ENCODE results near the gene SIRT3. TPM values are rescaled to one million over a fixed set of nuclear protein-coding genes. Genes with fewer than 3 reads are reported as not detected.
A peak's percentile ranks its signal among the peaks of the same experiment; 100 is the strongest.

SIRT3 gene
- total and polyA plus RNA-seq, 2 of the 13 experiments (the other 11 are each of a cell fraction or from before 2014, with no cell fraction given): 15.1 to 18.2 TPM

DNA sequence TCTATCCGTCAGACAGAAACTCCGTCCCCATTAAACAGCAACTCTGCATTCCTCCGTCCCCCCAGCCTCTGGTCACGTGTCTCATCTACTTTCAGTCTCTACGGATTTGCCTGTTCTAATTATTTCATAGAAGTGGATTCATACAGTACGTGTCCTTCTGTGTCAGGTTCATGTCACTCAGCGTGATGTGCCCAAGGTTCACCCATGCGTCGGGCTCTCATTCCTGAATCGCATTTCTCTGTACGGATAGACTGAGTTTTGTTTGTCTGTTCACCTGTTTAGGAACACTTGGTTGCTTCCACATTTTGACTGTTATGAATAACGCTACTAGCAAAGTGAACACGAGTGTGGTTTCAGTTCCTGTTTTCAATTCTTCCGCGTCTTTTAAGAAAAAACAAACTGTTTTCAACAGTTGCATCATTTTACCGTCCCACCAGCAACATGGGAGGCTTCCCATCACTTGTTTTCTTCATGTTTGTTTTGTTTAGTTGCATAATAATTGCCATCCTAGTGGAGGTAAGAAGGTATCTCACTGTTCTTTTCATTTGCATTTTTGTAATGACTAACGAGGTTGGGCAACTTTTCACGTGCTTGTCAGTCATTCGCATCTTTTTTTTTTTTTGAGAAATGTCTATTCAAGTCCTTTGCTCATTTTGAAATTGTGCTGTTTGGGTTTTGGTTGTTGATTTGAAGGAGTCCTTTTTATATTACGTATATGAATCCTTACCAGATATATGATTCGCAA is 33.2 kb upstream of the SIRT3 start (continued):
- TF ChIP-seq, protein P1, sequence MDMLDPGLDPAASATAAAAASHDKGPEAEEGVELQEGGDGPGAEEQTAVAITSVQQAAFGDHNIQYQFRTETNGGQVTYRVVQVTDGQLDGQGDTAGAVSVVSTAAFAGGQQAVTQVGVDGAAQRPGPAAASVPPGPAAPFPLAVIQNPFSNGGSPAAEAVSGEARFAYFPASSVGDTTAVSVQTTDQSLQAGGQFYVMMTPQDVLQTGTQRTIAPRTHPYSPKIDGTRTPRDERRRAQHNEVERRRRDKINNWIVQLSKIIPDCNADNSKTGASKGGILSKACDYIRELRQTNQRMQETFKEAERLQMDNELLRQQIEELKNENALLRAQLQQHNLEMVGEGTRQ (IDR thresholded peaks at IDR 0.05; ENCODE audit: low read depth, low read length): peak; percentile 49; the same call in 1 of the 2 replicates
- TF ChIP-seq, protein P1 (CRISPR knock-in tag; IDR thresholded peaks at IDR 0.05; ENCODE audit: borderline replicate concordance): peak; percentile 78; the same call in 1 of the 2 replicates
- TF ChIP-seq, protein P2, sequence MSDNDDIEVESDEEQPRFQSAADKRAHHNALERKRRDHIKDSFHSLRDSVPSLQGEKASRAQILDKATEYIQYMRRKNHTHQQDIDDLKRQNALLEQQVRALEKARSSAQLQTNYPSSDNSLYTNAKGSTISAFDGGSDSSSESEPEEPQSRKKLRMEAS (IDR thresholded peaks at IDR 0.05): peak; percentile 1; the same call in 1 of the 2 replicates
- no peak for TF ChIP-seq ZNF274 (CRISPR knock-in tag; IDR thresholded peaks at IDR 0.05)
- peak; percentile 54; the same call in 1 of the 2 replicates for TF ChIP-seq CEBPG (CRISPR knock-in tag; IDR thresholded peaks at IDR 0.05)
- no peak for TF ChIP-seq CREM (IDR thresholded peaks at IDR 0.05)
- TF ChIP-seq CREM (CRISPR knock-in tag; IDR thresholded peaks at IDR 0.05): no peak
- TF ChIP-seq ZNF143 (CRISPR knock-in tag; IDR thresholded peaks at IDR 0.05): no peak
- TF ChIP-seq, protein P3, sequence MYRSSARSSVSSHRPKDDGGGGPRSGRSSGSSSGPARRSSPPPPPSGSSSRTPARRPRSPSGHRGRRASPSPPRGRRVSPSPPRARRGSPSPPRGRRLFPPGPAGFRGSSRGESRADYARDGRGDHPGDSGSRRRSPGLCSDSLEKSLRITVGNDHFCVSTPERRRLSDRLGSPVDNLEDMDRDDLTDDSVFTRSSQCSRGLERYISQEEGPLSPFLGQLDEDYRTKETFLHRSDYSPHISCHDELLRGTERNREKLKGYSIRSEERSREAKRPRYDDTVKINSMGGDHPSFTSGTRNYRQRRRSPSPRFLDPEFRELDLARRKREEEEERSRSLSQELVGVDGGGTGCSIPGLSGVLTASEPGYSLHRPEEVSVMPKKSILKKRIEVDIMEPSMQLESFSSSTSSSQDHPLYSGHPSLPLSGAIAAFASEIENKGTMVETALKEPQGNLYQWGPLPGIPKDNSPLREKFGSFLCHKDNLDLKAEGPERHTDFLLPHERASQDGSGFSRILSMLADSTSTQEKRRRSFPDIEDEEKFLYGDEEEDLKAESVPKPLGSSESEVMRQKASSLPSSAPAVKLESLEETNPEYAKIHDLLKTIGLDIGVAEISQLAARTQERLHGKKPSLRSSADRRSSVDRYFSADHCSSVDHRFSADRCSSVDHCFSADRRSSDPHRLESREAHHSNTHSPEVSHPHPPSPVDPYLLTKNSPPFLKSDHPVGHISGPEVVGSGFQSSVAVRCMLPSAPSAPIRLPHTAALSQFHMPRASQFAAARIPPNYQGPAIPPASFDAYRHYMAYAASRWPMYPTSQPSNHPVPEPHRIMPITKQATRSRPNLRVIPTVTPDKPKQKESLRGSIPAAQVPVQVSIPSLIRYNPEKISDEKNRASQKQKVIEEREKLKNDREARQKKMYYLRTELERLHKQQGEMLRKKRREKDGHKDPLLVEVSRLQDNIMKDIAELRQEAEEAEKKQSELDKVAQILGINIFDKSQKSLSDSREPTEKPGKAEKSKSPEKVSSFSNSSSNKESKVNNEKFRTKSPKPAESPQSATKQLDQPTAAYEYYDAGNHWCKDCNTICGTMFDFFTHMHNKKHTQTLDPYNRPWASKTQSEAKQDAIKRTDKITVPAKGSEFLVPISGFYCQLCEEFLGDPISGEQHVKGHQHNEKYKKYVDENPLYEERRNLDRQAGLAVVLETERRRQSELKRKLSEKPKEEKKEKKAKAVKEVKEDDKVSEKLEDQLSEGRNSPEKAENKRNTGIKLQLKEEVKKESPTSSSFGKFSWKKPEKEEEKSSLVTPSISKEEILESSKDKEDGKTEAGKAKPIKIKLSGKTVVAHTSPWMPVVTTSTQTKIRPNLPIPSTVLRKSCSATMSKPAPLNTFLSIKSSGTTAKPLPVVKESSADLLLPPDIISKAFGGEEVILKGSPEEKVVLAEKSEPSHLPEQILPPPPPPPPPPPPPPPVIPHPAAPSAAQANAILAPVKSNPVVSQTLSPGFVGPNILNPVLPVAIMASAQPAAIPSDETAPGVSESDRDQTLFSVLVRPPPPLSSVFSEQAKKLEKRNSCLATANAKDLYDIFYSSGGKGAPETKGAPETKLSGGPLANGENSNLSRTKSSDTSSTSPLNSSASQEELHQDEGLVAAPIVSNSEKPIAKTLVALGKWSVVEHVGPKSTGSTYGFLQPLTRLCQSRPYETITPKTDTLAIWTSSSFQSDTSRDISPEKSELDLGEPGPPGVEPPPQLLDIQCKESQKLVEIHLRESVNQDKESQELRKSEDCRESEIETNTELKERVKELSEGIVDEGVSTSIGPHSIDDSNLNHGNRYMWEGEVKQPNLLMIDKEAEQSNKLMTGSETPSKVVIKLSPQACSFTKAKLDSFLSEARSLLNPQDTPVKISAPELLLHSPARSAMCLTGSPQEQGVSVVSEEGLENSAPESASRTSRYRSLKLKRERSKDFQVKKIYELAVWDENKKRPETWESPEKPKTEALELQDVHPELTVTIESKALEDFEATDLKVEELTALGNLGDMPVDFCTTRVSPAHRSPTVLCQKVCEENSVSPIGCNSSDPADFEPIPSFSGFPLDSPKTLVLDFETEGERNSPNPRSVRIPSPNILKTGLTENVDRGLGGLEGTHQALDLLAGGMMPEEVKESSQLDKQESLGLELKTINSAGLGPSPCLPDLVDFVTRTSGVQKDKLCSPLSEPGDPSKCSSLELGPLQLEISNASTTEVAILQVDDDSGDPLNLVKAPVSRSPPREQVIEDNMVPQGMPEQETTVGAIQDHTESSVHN (CRISPR knock-in tag; IDR thresholded peaks at IDR 0.05): no peak
- TF ChIP-seq, protein P4, sequence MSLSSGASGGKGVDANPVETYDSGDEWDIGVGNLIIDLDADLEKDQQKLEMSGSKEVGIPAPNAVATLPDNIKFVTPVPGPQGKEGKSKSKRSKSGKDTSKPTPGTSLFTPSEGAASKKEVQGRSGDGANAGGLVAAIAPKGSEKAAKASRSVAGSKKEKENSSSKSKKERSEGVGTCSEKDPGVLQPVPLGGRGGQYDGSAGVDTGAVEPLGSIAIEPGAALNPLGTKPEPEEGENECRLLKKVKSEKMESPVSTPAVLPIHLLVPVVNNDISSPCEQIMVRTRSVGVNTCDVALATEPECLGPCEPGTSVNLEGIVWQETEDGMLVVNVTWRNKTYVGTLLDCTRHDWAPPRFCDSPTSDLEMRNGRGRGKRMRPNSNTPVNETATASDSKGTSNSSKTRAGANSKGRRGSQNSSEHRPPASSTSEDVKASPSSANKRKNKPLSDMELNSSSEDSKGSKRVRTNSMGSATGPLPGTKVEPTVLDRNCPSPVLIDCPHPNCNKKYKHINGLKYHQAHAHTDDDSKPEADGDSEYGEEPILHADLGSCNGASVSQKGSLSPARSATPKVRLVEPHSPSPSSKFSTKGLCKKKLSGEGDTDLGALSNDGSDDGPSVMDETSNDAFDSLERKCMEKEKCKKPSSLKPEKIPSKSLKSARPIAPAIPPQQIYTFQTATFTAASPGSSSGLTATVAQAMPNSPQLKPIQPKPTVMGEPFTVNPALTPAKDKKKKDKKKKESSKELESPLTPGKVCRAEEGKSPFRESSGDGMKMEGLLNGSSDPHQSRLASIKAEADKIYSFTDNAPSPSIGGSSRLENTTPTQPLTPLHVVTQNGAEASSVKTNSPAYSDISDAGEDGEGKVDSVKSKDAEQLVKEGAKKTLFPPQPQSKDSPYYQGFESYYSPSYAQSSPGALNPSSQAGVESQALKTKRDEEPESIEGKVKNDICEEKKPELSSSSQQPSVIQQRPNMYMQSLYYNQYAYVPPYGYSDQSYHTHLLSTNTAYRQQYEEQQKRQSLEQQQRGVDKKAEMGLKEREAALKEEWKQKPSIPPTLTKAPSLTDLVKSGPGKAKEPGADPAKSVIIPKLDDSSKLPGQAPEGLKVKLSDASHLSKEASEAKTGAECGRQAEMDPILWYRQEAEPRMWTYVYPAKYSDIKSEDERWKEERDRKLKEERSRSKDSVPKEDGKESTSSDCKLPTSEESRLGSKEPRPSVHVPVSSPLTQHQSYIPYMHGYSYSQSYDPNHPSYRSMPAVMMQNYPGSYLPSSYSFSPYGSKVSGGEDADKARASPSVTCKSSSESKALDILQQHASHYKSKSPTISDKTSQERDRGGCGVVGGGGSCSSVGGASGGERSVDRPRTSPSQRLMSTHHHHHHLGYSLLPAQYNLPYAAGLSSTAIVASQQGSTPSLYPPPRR (CRISPR knock-in tag; IDR thresholded peaks at IDR 0.05; ENCODE audit: borderline replicate concordance): no peak
- no peak for TF ChIP-seq ZNF10 (CRISPR knock-in tag; IDR thresholded peaks at IDR 0.05; ENCODE audit: borderline replicate concordance, low read depth)
- no peak for TF ChIP-seq KAT2B (IDR thresholded peaks at IDR 0.05; ENCODE audit: borderline replicate concordance, low read depth, low read length)
- TF ChIP-seq ZNF224 (CRISPR knock-in tag; IDR thresholded peaks at IDR 0.05): no peak
